BE2C (cell line): Measurements from ENCODE around the gene TRANK1. TPM values are rescaled to one million over a fixed set of nuclear protein-coding genes. Genes with fewer than 3 reads are reported as not detected.

ENCODE experiments used
- DNase-seq: peaks from one replicate; pipeline ENCODE4 v3.0.0-alpha.2; 2020
- H3K27me3 ChIP-seq: fragments of 250-450 bp; sonication (Bioruptor Pico); 2 replicates; pipeline ENCODE4 v1.5.1; 2020; ENCODE audit warnings: mild to moderate bottlenecking
- H3K36me3 ChIP-seq: fragments of 250-450 bp; sonication (Bioruptor Pico); 2 replicates; pipeline ENCODE4 v1.5.1; 2020; ENCODE audit warnings: mild to moderate bottlenecking
- H3K4me1 ChIP-seq: fragments of 250-450 bp; sonication (Bioruptor Pico); 2 replicates; pipeline ENCODE4 v1.5.1; 2020
- H3K4me3 ChIP-seq: 2 replicates; pipeline ENCODE4 v1.5.1; 2011; ENCODE audit warnings: low read depth, low read length
- H3K9me3 ChIP-seq: fragments of 250-450 bp; sonication (Bioruptor Pico); 2 replicates; pipeline ENCODE4 v1.5.1; 2020
- CTCF ChIP-seq: IDR thresholded peaks from 2 replicates; pipeline ENCODE4 v1.5.1; 2012; ENCODE audit warnings: mild to moderate bottlenecking, low read depth, low read length
- polyA plus RNA-seq: library from polyadenylated mRNA; unstranded; fragments of >200 nt; gene quantifications from one replicate; pipeline ENCODE4 v1.2.1, GENCODE V29; 2012; ENCODE audit warnings: low read depth, missing spikeins; ENCODE audit not compliant: insufficient read length, insufficient read depth

TRANK1 gene
- polyA plus RNA-seq: 1.0 TPM

GRCh38 chr3:36944641-36945270 is at the start of gene TRANK1:
Gene TRANK1 (minus strand): TSS chr3:36945054. CDS start chr3:36944809, 245 bp downstream.
- peak; percentile 21 for DNase-seq
- no peaks in the 10 kb centered on the region for H3K36me3 ChIP-seq
- TF ChIP-seq CTCF: no peak
- H3K4me3 ChIP-seq: peak within 1 kb of the TSS; percentile 63
- H3K9me3 ChIP-seq: no peaks in the 10 kb centered on the region
- H3K4me1 ChIP-seq: no peaks in the 10 kb centered on the region
- no peaks in the 10 kb centered on the region for H3K27me3 ChIP-seq

- TF ChIP-seq CTCF: no peak
- peak within 1 kb of the TSS; percentile 95 for H3K4me3 ChIP-seq
- peak; percentile 87 for DNase-seq
- H3K4me1 ChIP-seq: no peaks in the 10 kb centered on the region
- no peaks in the 10 kb centered on the region for H3K9me3 ChIP-seq
- H3K36me3 ChIP-seq: peaks cover 4% of the 10 kb centered on the region
- no peaks in the 10 kb centered on the region for H3K27me3 ChIP-seq
Measured at GRCh38 chr3:36993326-36994283, 48.8 kb upstream of the TRANK1 start, which contains the start of gene MLH1. Gene MLH1 (plus strand): TSS chr3:36993518. CDS start chr3:36993548, 30 bp downstream.

GRCh38 chr3:36992806-36993325 is 48.0 kb upstream of the TRANK1 start, which contains the start of gene EPM2AIP1:
Gene EPM2AIP1 (minus strand): TSS chr3:36993131. CDS start chr3:36993077, 54 bp downstream.
- H3K27me3 ChIP-seq: no peaks in the 10 kb centered on the region
- H3K4me3 ChIP-seq: peak within 1 kb of the TSS; percentile 95
- DNase-seq: peak; percentile 93
- no peaks in the 10 kb centered on the region for H3K4me1 ChIP-seq
- no peak; the same call in 1 of the 2 replicates for TF ChIP-seq CTCF
- no peaks in the 10 kb centered on the region for H3K9me3 ChIP-seq
- peaks cover 2% of the 10 kb centered on the region; the same call in 1 of the 2 replicates for H3K36me3 ChIP-seq

GRCh38 chr3:36991923-36992805 is 47.3 kb upstream of the TRANK1 start:
- Histone ChIP-seq H3K4me3 (peak overlapping the region; percentile 95), H3K27me3 (no peaks in the 10 kb centered on the region), H3K9me3 (no peaks in the 10 kb centered on the region), H3K4me1 (no peaks in the 10 kb centered on the region), H3K36me3 (peaks cover 4% of the 10 kb centered on the region; the same call in 1 of the 2 replicates)
- DNase-seq: no peak
- no peak for TF ChIP-seq CTCF

- Histone ChIP-seq H3K4me3 (peak overlapping the region; percentile 95), H3K36me3 (peaks cover 4% of the 10 kb centered on the region; the same call in 1 of the 2 replicates), H3K27me3 (no peaks in the 10 kb centered on the region), H3K9me3 (no peaks in the 10 kb centered on the region), H3K4me1 (no peaks in the 10 kb centered on the region)
- no peak for DNase-seq
- TF ChIP-seq CTCF: no peak
Measured at GRCh38 chr3:36991147-36991546, 46.3 kb upstream of the TRANK1 start.
